ENCODE results near the gene TIE1.

Gene TIE1

GRCh38 chr1:43339584-43340232 lies 38.9 kb downstream of the TIE1 start:
- no peak for DNase-seq

- no peak for DNase-seq
Observed at GRCh38 chr1:43340559-43340958, 39.8 kb downstream of the TIE1 start.

- no peak for DNase-seq
Observed at GRCh38 chr1:43344267-43344850, 43.6 kb downstream of the TIE1 start.

- no peak for DNase-seq
Observed at GRCh38 chr1:43345120-43345519, 44.3 kb downstream of the TIE1 start.

- no peak for DNase-seq
Observed at GRCh38 chr1:43346636-43347035, 45.9 kb downstream of the TIE1 start.

- DNase-seq = no peak
Observed at GRCh38 chr1:43348343-43348808, 47.6 kb downstream of the TIE1 start.

- peak in 1 of 4 experiments; percentile 23 for DNase-seq
Observed at GRCh38 chr1:43348809-43349593, 48.2 kb downstream of the TIE1 start.

- DNase-seq = no peak
Observed at GRCh38 chr1:43349594-43350306, 49.0 kb downstream of the TIE1 start.

GRCh38 chr1:43350976-43351375 lies 50.2 kb downstream of the TIE1 start:
- no peak for DNase-seq

- no peak for DNase-seq
Observed at GRCh38 chr1:43351421-43352350, 50.9 kb downstream of the TIE1 start.

GRCh38 chr1:43352351-43352705 lies 51.5 kb downstream of the TIE1 start:
- no peak for DNase-seq

- no peak for DNase-seq
Observed at GRCh38 chr1:43352881-43353280, 52.1 kb downstream of the TIE1 start.

GRCh38 chr1:43354471-43354870 lies 53.7 kb downstream of the TIE1 start:
- DNase-seq = no peak

GRCh38 chr1:43354936-43355335 lies 54.2 kb downstream of the TIE1 start:
- DNase-seq = no peak

- no peak for DNase-seq
Observed at GRCh38 chr1:43357251-43357650, 56.5 kb downstream of the TIE1 start.

GRCh38 chr1:43358121-43358745 lies 57.5 kb downstream of the TIE1 start:
- no peak for DNase-seq

GRCh38 chr1:43358746-43359693 lies 58.2 kb downstream of the TIE1 start, which contains the start of gene CDC20:
Gene CDC20, plus strand, starts transcription at chr1:43358981. Its CDS starts 235 bp downstream, at chr1:43359216.
- peak; percentile 90 to 97 (median 95) for DNase-seq

- no peak for DNase-seq
Observed at GRCh38 chr1:43359696-43360095, 58.9 kb downstream of the TIE1 start.

- DNase-seq = no peak
Observed at GRCh38 chr1:43360616-43361015, 59.8 kb downstream of the TIE1 start.

- no peak for DNase-seq
Observed at GRCh38 chr1:43363283-43363934, 62.6 kb downstream of the TIE1 start.

Data from activated CD4-positive, CD25-positive, alpha-beta regulatory T cell (primary cell).